GM19463 (cell line): ENCODE measurements around the gene CCDC34.
A peak's percentile ranks its signal among the peaks of the same experiment; 100 is the strongest.
"Not testable (repeated sequence)": the region's sequence is repeated elsewhere in the genome, so short reads cannot be mapped to it uniquely, and the experiment has no call there.

Experiments
- ATAC-seq: cut with Tn5 transposase; IDR thresholded peaks from one replicate; pipeline ENCODE4 v1.9.1; 2021; ENCODE audit warnings: mild to moderate bottlenecking, moderate library complexity; ENCODE audit not compliant: unreplicated experiment

Gene CCDC34

GRCh38 chr11:27328614-27329013 lies 34.4 kb downstream of the CCDC34 start:
- ATAC-seq: no peak

GRCh38 chr11:27327064-27327463 lies 36.0 kb downstream of the CCDC34 start:
- not testable (repeated sequence) for ATAC-seq

GRCh38 chr11:27322196-27322595 lies 40.8 kb downstream of the CCDC34 start:
- not testable (repeated sequence) for ATAC-seq

GRCh38 chr11:27321340-27321739 lies 41.7 kb downstream of the CCDC34 start:
- ATAC-seq: not testable (repeated sequence)

- peak; percentile 99 for ATAC-seq
These were observed 43.9 kb downstream of the CCDC34 start for GRCh38 chr11:27319072-27319471.

- ATAC-seq: no peak
These were observed 45.3 kb downstream of the CCDC34 start for GRCh38 chr11:27317751-27318150.

- ATAC-seq: no peak
These were observed 47.2 kb downstream of the CCDC34 start for GRCh38 chr11:27315836-27316235.

- ATAC-seq: no peak
These were observed 49.7 kb downstream of the CCDC34 start for GRCh38 chr11:27313157-27313821.

GRCh38 chr11:27312110-27312509 lies 50.9 kb downstream of the CCDC34 start:
- ATAC-seq: no peak

- ATAC-seq: no peak
These were observed 52.3 kb downstream of the CCDC34 start for GRCh38 chr11:27310707-27311106.

- ATAC-seq: no peak
These were observed 52.8 kb downstream of the CCDC34 start for GRCh38 chr11:27310182-27310581.

GRCh38 chr11:27309046-27309445 lies 54.0 kb downstream of the CCDC34 start:
- ATAC-seq: no peak

- ATAC-seq: no peak
These were observed 55.8 kb downstream of the CCDC34 start for GRCh38 chr11:27307232-27307631.

GRCh38 chr11:27305751-27306150 lies 57.3 kb downstream of the CCDC34 start:
- no peak for ATAC-seq

- no peak for ATAC-seq
These were observed 58.5 kb downstream of the CCDC34 start for GRCh38 chr11:27304514-27304913.

GRCh38 chr11:27303903-27304302 lies 59.1 kb downstream of the CCDC34 start:
- no peak for ATAC-seq

GRCh38 chr11:27300974-27301373 lies 62.0 kb downstream of the CCDC34 start:
- no peak for ATAC-seq

GRCh38 chr11:27297616-27298015 lies 65.4 kb downstream of the CCDC34 start:
- ATAC-seq: no peak

GRCh38 chr11:27296497-27296896 lies 66.5 kb downstream of the CCDC34 start:
- ATAC-seq: peak; percentile 80

GRCh38 chr11:27295928-27296327 lies 67.1 kb downstream of the CCDC34 start:
- ATAC-seq: no peak

GRCh38 chr11:27294654-27295053 lies 68.4 kb downstream of the CCDC34 start:
- no peak for ATAC-seq

GRCh38 chr11:27293515-27294417 lies 69.2 kb downstream of the CCDC34 start:
- ATAC-seq: no peak
